Embryonic facial prominence (tissue), 1 donor: Measurements from ENCODE around the gene GRID1.
"Not testable (repeated sequence)": the region's sequence is repeated elsewhere in the genome, so short reads cannot be mapped to it uniquely, and the experiment has no call there.

Experiments used
- DNase-seq: peaks from one replicate; pipeline ENCODE4 v3.0.0-alpha.2; 2016; ENCODE audit errors: extremely low spot score

Gene GRID1

DNA sequence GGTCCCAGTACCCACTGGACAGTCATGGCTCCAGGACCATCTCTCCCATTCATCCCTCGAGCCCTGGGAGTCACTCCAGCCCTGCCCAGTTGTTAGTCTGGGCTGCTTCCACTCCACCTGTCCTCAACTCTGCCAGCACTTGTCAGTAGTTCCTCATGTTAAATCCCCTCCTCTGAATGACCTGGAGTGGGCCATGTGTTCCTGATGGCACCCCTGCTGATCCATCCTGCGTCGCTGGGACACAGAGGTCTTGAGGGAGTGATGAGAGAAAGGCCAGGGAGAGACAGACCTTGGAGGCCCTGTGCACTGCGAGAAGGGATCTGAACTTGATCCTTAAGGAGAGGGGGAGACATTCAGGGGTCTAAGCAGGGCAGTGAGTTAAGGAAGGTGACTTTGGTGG, 174.9 kb downstream of the GRID1 start:
- no peak for DNase-seq

DNA sequence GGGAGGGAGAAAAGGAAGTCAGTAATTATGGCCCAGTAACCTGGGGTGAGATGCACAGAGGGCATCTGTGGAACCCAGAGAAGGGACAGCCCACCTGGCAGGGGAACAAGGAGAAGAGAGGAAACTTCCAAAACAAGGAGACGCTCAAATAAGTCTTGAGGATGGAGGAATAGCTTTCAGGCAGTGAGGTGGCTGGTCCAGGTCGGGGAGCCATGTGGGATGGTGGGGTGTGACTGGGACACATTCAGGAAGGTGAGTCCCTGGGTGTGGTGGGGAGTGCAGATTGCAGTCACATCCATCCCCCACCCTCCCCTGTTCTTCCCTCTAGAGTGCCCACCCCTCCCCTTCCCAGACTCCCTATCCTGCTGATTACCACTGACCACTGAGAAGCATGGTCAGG, 175.4 kb downstream of the GRID1 start:
- no peak for DNase-seq

DNA sequence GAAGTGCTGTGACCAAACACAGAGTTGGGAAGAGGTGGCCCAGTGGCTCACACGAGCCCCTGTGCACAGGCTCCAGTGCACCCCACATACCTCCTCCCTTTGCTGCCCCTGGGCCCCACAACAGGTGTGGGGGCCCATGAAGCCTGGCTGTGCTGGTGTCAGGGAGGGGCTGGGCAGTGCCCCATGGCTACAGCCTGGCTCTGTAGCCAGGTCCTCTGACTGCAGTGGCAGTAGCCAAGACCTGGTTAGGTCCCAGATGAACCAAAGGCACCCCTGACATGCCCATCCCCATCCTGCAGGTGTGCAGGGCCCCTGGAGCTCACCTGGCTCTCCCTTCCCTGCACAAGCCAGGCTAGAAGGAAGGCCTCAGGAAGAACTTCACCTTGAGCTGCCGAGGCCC, 176.3 kb downstream of the GRID1 start:
- DNase-seq = no peak

DNA sequence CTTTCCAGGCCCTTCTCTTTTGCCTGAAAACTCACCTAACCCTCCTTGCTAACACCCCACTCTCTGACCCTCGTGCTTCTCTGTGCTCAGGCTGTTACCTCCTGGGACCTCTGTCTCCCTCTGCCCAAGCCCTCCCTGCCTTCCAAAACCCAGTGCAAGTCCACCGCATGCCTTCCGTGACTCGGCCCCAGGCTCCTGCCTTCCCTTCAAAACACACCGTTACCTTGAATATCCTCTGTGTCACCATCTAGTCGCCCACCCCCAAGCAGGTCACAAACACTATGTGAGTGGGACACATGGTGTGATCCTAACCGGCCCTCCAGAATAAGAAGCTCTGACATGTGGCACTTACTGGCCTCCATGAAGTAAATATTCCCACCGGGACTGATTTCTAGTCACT, 176.7 kb downstream of the GRID1 start:
- DNase-seq = no peak

DNA sequence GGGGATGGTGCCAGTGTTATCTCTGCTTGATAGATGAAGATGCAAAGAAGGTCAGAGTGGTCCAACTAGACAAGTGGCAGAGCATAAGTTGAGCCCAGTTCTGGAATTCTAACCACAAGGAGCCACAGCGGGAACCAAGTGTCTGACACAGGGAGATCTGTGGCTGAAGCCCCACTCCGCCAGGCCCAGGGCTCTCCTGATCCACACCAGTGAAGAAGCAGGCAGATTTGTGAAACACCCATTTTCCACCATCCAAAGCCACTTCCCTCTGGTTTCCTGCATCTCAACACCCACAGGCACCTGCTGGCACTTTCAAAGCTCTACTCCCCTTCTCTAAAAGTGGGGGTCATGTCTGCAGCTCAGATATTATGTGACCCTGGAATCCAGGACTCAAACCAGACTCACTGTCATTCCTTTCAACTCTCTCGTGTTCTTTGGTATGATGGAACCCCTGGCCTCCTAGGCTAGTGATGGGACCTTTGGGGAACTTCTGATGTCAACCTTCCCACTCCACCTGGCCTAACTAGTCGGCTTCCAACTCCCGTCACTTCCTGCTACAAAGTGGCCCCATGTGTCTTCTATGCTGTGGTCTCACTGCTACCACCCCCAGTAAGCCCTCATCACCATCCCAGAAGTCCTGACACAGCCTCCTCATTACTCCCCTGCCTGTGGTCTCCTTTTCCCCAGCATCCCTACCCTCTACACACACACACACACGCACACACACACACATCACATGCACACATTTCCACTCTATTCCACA, 177.6 kb downstream of the GRID1 start:
- no peak for DNase-seq

DNA sequence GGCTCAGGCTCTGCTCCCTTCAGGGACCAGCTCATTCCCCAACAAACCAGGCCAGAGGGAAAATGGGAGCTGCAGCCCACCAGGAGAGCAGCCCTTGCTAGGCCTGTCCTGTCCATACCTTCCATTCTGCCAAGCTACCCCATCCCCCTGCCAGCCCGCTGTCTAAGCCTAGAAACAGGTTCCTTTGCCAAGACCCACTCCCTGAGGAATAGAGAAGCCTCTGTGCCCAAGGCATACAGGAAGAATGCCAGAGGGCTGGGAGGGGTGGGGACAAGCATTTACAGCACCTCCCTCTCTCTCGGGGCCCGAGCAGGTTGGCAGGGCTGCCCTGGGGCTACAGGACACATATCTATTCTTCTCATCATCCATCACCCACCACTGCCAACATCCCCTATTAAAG, 178.3 kb downstream of the GRID1 start:
- DNase-seq = no peak

DNA sequence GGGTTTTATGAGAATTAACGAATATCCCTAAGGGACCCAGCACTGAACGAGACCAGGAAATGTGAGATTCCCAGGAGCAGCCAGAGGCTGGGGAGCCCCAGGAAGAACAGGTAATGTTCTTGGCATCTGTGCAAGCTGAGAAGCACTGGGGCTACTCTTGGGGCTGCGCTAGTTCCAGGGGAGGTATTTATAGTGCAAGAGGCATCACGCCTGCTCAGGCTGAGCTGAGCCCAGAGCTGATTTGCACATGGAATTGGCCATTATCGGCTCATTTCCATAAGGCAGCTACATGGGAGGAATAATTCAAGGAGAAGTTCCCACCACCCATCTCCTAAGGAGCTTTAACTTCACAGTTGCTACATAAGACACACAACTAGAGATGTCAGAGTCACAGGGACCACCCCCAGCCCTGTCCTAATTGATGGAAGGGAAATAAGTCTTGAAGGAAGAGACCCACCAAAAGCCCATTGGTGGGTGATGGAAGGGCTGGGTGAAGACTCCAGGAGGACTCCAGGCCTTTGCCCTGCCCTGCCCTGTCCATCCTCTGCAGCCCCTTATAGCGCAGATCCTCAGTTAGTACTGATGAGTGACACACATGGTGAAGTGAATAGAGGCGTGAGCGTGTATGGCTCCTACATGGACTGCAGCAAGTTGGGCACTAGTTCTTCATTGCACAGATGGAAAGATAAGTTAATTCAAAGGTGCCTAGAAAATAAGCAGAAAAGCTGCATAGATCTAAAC, 178.9 kb downstream of the GRID1 start:
- DNase-seq = no peak

DNA sequence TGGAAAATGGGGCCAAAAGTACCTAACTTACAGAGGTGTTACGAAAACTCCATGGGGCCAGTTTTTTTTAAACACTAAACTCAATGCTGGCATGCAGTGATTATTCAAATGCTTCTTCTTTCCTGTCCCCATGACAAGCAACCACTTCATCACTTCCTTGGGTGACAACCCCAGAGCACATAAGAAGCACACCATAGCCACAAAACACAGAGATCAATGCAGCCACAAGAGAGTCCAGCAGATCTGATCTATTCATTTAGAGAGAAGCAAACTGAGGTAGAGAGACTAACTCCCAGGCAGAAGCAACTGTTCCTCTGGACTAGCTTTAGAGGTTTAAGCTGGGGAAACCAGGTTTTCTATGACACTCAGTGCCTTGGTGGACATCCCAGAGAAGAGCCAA, 180.0 kb downstream of the GRID1 start:
- no peak for DNase-seq

DNA sequence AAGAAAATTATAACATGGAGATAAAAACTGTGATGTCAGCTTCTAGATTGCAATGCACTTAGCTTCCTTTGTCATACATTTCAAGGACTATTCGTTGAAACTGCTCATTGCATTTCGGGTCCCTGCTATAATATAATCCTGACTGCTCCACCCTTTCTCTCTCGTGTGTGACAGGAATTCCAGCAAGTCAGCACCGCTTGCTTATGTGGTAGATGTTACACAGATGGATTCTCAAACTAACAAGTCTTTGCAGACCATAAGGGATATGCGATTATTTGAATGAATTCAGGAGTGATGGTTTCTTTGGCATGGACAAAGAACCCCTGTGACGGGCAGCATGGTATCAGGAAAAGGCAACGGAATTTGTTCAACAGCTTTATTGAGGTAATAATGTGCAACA, 184.0 kb downstream of the GRID1 start:
- DNase-seq = no peak

DNA sequence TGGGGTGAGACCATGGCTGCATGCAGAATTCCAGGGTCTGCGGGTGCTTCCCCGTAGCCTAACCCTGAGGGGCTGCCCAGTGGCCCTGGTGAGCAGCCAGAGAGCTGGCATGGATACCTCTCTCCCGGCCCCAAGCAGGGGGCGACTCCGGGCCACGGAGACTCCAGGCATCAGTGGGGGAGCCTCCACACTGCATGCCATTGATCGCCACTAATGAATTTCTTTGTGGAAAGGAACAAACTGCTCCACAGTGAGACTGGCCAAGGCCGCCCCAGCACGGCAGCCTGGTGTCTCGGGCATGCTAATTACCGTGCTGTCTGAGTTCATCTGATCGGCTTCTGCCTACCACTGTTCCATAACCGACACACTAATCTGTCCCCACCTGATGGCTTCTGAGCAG, 184.4 kb downstream of the GRID1 start:
- DNase-seq = no peak

DNA sequence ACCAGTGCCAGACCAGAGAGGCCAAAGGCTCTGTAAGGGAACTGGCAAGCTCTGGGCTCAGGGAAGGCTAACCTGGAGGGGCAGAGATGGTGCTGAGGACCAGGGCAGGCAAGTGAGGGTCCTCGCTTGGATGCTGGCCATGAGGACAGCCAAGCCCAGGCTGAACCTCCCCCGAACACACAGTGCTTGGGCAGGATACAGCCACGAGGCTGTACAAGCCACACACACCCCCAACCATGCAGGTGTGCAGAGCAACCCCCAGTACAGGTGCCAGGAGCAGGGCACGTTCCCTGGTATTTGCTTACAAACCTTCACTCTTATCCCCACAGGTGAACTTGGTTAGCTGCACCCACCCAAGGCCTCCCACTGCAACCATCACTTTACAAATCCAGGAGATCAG, 185.7 kb downstream of the GRID1 start:
- DNase-seq = no peak

DNA sequence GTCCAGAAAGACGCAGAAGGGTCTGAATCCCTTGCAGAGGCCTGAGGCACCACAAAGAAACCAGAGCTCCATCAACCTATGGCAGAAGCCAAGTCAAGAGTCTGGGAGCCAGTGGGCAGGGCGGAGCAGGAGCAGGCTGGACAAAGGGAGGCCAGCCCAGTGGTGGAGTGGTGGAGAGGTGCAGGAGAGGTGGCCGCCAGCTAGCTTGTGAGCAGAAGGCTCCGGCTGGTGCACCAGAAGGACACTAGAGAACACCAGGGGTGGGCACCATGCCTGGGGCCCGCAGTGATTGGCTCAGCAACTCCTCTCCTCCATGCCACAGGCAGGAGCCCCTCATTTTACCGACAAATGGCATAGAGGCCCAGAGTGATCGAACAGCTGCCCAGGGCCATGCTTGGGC, 186.6 kb downstream of the GRID1 start:
- DNase-seq = no peak

DNA sequence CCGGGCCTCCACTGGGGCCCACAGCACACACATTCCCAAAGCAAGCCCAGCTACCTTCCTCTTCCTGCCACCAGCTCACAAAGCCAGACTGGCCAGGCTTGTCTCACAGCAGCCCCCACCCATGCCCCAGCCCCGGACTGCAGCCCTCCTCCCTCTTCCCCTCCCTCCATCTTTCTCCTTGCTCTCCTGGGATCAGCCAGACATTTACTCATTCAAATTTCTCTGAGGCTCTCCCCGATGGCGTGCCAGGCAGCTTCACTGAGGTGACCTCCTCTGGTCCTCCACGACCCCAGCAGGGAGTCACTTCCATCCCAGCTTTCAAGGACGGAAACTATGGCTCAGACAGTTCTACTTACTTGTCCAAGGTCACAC, 187.5 kb downstream of the GRID1 start:
- no peak for DNase-seq

DNA sequence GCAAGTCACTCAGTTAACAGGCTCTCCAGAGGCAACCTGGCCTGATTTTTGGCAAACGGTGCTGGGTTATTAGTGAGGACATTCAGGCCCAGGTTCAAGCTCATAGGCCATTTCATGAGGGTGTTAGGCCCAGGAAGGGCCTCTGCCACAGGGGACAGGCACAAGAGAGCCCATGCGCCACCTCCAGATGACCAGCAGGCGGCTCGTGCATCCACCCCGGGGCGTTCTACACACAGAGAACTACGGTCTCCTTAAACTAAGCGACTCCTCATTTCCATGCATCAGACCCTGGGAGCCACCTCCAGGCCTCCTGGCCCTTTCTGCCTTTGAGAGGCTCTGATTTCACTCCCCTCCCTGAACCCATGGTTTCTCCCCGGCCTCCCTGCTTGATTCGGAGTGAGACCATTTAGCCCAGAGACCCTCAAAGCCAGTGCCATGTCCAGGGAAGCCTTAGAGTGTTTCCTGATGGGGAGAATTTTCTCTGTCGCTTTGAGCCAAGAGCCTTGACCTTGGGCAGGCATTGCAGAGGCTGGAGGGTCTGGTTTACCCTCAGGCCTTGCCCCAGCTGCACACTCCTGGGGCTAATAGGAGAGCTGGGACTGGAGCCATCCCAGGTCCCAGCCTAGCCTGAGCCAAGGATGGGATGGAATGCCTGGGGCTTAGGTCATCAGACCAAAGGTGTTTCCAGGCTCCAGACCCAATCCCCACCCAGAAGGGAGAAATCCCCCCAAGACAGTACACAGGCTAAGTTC, 188.0 kb downstream of the GRID1 start:
- no peak for DNase-seq

DNA sequence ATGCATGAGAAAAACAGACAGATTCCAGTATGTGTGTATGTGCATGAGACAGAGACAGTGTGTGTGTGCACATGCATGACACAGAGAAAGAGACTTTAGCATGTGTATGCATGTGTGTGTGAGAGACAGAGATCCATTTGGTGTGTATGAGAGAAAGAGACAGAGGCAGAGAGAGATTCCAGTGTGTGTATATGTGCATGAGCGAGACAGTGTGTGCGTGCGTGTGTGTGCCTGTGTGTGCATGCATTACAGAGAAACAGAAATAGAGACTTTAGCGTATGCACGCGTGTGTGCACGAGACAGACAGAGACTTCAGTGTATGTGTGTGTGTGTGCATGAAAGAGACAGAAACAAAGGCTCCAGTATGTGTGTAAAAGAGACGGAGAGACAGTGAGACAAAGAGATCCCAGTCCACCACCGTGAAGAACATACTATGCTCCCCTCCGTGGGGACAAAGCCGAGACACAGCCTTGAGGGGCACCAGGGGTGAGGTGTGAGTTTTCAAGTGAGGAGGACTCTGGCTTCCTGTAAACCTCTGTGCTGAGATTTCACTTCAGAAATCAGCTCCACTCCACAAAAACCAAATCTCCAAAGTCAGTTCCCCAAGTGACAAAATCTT, 188.9 kb downstream of the GRID1 start:
- DNase-seq = no peak

DNA sequence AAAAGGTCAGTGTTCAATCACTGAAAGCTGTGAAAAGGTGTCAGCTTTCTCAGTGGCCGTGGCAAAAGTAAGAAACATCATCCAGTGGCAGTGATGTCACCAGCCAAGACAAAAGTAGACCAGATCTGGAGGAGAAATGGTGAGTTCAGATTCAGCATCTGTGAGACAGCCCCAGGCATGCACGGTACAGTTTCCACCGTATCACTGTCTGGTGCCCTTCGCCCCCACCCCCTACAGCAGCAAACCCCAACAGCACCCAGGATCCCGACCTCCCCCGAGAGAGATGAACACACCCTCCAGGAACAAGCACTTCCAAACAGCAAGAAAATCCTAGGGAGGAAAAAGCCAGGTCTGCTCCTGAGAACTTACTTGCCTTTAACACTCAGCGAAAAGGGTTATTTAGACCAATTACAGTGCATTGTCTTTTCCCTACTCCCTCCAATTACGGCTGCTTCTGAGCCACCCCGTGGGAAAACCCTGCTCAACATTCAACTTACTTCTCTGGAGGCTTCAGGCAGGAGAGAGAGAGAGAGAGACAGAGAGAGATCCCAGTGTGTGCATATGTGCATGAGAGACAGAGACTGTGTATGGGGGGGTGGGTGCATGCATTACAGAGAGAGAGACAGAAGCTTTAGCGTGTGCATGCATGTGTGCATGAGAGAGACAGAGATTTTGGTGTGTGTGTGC, 189.6 kb downstream of the GRID1 start:
- no peak for DNase-seq

DNA sequence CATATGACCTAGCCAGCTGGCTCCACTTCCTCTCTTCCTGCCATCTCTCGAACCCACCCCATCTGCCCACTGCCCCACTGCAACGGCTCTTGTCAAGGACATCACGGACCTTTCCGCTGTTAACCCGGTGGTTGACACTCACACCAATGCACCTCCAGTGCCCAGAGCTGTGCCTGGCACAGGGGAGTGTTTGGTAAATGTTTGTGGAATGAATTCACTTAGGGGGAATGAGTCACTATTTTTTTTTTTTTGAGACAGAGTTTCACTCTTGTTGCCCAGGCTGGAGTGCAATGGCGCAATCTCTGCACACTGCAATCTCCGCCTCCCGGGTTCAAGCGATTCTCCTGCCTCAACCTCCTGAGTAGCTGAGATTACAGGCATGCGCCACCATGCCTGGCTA, 191.1 kb downstream of the GRID1 start:
- not testable (repeated sequence) for DNase-seq

DNA sequence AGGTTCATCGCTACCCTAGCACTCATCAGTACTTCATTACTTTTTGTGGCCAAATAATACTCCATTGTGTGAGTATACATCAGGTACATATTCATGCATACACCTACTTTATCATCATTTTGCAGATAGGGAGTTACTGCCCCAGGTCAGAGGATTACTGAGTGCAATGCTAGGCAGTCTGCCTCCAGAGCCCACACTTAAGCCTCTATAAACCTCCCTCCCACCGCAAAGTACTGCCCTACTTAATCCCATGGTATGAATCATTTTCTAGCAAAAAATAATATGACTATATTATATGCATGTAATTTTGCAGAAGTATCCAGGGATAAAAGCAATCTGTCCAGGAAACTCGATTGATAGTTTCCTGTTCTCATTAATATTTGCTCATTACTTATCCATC, 194.3 kb downstream of the GRID1 start:
- no peak for DNase-seq

DNA sequence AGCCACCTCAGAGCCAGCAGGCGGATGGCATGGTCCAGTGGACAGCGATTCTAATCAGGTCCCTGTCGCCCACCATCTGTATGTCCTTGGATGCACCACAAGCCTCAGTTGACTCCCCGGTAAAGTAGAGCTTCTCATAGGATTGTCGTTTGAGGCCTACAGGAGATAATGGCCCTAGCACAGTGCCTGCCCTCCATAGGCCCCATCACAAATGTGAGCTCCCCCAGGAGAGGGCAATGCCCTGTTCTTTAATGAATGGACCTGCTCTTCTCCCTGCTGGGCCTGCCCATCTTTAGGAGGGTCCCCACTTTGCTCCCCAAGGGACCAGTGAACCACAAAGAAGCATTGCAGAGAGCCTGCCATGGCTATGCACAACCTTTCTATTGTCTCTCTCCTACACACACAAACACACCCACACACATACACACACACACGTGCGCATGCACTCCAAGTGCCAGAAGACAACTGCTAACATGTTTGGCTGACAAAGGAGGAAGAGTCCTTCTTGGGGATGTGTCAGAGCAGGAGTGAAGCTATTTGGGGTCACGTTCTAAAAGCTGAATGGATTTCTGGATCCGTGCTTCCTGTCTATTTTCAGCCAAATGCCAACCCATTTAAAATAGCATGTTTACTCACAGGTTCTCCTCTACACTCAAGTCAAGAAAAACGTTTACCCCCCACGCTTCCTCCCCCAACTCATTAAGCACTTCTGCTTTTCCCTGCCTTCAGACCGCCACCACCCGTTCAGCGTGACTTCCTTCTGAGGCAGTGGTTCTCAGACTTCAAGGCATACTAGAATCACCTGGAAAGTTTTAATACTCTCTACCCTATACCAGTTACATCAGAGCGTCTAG, 196.1 kb downstream of the GRID1 start:
- no peak for DNase-seq

DNA sequence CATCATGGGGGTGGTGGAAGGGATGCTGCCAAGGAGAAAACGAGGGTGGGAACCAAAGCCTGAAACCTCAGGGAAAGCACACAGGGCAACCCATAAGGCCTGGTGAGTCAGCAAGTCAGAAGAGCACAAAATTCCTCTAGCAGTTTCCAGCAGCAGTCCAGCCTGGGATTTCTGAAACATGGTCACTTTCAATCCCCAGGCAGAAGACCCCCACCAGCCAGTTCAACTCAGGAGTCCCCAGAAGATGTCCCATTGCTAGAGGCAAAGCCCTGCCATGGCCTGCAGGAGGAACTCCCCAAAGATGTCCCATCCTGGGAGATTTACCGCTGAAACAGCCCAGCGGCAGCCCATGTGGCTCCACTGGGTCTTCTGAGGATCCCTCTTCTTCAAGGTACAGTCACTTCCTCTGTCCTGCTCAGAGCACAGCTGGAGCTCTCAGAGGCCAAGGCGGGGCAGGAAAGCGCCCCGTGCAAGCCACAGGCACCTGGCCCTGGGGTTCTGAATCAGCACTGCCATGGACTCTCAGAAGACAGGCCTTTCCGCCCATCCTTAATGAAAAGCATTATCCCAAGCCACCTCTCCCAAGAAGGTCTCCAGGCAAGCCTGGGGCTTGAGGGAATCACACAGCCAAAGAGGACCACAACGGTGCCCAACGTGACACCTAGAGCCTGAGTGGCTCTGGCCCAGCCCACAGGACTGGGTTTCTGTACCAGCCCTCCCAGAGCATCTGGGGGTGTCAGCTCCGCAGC, 196.9 kb downstream of the GRID1 start:
- no peak for DNase-seq
